HG03060 (cell line): Measurements from ENCODE around the gene BTF3.
"Not testable (repeated sequence)": the region's sequence is repeated elsewhere in the genome, so short reads cannot be mapped to it uniquely, and the experiment has no call there.

Experiments used
- ATAC-seq: cut with Tn5 transposase; IDR thresholded peaks from one replicate; pipeline ENCODE4 v1.9.1; 2021; ENCODE audit warnings: low read depth, moderate number of reproducible peaks; ENCODE audit not compliant: unreplicated experiment

BTF3 gene

GRCh38 chr5:73484511-73484910 lies 13.7 kb upstream of the BTF3 start:
- ATAC-seq, result no peak

DNA sequence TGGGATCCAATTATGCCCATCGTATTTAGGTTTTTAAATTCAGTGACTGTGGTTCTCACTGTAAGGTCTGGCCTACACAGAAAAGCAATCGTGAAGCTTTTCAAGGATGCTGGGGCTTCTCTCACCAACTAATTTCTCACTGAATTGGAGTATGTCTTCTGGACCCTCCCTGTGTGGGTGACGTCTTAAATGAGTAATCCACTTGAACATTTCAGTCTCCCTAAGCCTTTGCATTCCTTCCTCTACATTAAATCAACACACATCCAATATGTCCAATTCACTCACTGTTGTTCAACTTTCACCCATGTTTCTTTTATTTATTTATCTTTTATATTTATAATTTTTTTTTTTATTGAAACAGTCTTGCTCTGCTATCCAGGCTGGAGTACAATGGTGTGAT lies 12.5 kb upstream of the BTF3 start:
- no peak for ATAC-seq

DNA sequence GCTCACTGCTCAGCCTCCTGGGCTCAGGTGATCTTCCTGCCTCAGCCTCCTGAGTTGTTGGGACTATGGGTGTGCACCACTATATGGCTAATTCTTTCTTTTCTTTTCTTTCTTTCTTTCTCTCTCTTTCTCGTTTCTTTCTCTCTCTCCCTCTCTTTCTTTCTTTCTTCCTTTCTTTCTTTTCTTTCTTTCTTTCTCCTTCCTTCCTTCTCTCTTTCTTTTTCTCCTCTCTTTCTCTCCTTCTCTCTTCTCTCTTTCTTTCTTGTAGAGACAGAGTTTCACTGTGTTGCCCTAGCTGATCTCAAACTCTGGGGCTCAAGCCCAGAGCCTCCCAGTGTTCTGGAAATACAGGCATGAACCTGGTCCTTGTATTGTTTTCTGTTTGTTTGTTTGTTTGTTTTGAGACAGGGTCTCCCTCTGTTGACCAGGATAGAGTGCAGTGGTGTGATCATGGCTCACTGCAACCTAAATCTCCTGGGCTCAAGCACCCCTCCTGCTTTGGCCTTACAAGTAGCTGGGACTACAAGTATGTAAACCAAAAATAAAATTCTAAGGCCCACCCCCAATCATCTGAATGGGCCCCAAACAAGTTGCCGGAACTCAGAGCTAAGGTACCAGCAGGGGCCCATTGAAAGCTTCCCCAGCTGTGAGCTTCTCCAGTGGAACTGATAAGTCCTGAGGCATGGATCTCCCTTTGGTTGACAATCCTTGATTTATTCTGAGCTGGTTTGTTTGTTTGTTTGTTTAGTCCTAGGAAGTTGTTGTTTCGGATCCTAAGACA lies 11.9 kb upstream of the BTF3 start:
- no peak for ATAC-seq

- ATAC-seq, result not testable (repeated sequence)
These were observed 11.0 kb upstream of the BTF3 start for GRCh38 chr5:73487257-73487656.

GRCh38 chr5:73487815-73488214 lies 10.4 kb upstream of the BTF3 start:
- no peak for ATAC-seq

DNA sequence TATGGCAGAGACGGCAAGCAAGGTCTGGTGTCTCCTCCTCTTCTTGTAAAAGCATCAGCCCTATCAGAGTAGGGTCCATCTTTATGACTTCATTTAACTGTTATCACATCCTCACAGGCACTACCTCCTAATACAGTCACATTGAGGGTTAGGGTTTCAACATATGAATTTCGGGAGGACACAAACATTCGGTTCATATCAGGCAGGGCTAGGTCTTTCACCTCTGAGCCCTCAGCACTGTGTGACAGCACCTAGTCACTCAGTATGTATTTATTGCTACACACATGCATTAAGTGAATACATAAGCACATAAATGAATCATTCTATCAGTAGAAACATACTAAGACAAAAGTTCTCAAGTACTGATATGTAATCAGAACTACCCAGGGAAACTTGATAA lies 9.4 kb upstream of the BTF3 start:
- ATAC-seq, result no peak

GRCh38 chr5:73490088-73490487 lies 8.2 kb upstream of the BTF3 start:
- ATAC-seq, result no peak

GRCh38 chr5:73491155-73491554 lies 7.1 kb upstream of the BTF3 start:
- no peak for ATAC-seq

DNA sequence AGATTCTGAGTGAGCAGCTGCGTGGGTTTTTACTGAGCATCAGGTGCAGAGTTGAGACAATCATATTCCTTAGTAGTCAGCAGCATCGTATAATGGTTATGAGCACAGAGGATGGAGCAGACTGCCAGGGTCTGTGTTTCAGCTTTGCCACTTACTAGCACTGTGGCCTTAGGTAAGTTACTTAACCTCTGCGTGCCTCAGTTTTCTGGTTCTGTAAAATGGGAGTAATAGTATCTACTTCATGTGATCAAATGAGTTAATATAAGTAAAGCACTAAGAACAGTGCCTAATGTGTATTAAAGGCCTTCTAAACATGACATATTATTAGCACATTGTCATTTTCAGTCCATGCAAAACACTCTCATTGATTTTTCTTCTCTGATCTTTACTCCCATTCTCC lies 4.8 kb upstream of the BTF3 start:
- no peak for ATAC-seq

DNA sequence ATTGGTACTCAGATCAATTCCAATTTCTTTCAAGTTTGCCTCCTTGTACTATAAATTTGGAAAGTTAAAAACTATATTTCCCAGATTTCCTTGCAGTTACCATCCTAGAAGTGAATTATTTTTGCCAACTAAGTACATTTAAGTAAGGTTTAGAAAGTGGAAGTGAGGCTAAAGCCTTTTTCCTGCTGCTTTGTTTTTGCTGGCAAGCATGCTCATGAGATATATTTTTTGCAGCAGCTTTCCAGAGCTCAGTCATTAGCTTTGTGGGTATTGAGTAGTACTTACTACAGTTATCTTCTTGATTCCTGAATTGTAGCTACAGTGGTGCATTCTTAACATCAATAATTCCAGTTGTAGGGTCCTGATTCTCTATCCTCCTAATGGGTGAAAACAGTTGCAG lies 3.5 kb upstream of the BTF3 start:
- ATAC-seq, result no peak

DNA sequence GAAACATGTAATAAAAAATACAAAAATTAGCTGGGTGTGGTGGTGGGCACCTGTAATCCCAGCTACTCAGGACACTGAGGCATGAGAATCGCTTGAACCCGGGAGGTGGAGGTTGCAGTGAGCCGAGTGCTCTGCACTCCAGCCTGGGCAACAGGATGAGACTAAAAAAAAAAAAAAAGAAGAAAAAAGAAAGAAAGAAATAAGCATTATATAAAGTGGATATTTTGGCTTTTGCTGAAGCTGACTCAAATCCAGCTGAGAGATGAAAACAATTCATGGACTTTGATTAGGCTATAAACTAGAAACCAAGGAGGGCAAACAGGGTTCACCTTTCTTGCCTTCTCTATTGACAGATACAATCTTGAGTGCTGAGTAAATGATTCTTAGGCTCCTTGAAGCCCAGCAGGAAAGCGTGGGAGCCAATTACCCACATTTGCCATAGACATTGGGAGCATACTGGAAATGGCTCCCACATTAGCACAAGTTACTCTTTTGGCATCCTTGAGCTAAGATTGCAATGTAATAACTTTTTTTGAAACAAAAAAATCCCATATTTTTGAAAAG lies 2.4 kb upstream of the BTF3 start:
- ATAC-seq, result no peak

DNA sequence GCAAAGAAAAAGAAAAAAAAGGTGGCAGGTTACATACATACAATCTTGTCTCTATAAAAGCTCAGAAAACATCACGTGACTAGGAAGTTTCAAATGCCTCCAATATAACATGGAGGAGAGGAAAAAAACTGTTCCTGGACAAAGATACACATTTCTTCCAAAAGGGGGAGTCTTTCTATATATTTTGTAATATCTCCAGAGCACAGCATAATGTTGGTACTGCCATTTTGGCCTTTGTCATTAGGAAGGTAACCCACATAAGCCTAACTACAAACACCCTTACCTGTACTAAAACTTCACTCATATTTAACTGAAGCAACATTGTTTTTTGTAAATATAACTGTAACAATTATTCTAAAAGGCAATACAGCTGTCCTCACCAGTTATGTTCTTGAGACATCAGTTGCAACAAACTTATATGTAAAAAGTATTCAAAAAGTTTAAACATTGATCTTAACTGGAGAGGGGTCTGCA lies 1.2 kb upstream of the BTF3 start:
- no peak for ATAC-seq

- no peak for ATAC-seq
These were observed 665 bp upstream of the BTF3 start for GRCh38 chr5:73497497-73498056.

- ATAC-seq, result no peak
These were observed 945 bp downstream of the BTF3 start for GRCh38 chr5:73499187-73499586.

DNA sequence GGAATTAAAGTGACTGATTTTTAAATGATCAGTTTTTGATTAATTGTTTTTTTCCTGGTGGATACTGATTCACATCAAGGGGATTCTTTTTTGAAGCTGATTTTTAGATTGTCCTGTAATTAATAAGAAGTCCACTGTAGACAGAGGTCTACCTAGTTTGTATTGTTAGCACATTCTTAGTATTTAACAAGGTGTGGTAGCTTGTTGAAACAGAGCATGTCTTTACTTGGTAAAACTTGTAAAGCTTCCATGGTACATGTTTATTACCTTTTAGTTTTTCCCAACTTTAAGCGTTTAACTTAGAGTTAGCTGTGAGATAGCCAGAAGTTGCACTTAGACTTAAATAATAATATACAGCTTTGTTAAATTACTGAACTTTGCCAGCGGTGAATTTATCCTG lies 1.5 kb downstream of the BTF3 start:
- no peak for ATAC-seq

DNA sequence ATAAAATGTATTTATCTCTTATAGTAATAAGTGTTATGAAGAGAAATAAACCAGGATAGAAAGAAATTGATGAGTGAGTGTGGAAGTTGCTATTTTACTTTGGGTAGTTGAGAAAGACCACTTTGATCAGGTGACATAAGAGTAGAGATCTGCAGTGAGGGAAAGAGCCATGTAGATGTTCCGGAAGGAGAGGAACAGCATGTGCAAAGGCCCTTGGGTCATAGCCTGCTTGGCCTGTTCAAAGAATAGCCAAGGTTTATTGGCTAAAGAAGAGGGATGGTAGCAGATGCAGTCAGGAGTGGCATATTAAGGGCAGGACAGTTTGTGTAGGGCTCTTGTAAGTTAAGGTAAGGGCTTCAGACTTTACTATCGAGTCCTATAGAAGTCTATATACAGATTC lies 3.2 kb downstream of the BTF3 start:
- ATAC-seq, result no peak

GRCh38 chr5:73506459-73506955 lies 8.3 kb downstream of the BTF3 start:
- ATAC-seq, result no peak

- no peak for ATAC-seq
These were observed 8.8 kb downstream of the BTF3 start for GRCh38 chr5:73507062-73507461.

GRCh38 chr5:73508521-73508920 lies 10.3 kb downstream of the BTF3 start:
- ATAC-seq, result not testable (repeated sequence)

DNA sequence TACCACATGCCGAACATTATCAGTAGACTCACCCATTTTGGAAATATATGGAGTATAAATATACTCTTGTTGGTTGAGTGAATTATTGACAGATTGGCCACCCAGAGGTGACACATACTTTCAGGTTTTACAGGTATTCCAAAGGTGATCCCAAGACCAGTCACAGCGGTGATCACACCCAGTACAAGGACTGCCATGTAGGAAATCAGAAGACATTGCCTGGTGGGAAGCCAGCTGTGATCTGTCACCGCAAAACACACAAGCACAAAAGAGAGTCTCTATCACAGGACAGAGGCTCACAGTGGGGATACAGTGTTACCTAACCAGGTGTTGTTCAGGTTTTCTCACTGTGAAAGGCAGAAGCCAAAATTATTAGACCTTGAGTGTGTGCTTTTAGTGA lies 15.8 kb downstream of the BTF3 start:
- ATAC-seq, result no peak

- ATAC-seq, result no peak
These were observed 16.2 kb downstream of the BTF3 start for GRCh38 chr5:73514418-73514817.

GRCh38 chr5:73515232-73515631 lies 17.0 kb downstream of the BTF3 start:
- no peak for ATAC-seq
